CD14-positive monocyte (primary cell): ENCODE measurements around the gene RASL11B. TPM values are rescaled to one million over a fixed set of nuclear protein-coding genes. Genes with fewer than 3 reads are reported as not detected.

Source experiments
- DNase-seq, 3 donors: peaks; one replicate each; pipeline ENCODE4 v3.0.0-alpha.2; 2011 to 2022
- H2AFZ ChIP-seq: 2 replicates; pipeline ENCODE4 v1.6.0; 2012; ENCODE audit warnings: mild to moderate bottlenecking, low read depth, low read length, inconsistent platforms; ENCODE audit not compliant: insufficient read depth, poor library complexity, severe bottlenecking
- H3K27ac ChIP-seq, 2 donors: 1 replicate in 1 of 2; 2 replicates in 1 of 2; pipeline ENCODE4 v1.5.1; 2012 to 2013; ENCODE audit warnings: low read length in 2 of 2, control low read depth in 1 of 2, inconsistent platforms in 1 of 2, low read depth in 1 of 2, mild to moderate bottlenecking in 1 of 2
- H3K27me3 ChIP-seq, 2 donors: one replicate each; pipeline versions ENCODE4 v1.6.0 to v1.6.1; 2011 to 2013; ENCODE audit warnings: low read length in 2 of 2; ENCODE audit not compliant: control insufficient read depth in 2 of 2, insufficient read depth in 2 of 2
- H3K36me3 ChIP-seq, 2 donors: replicated peaks in 1 of 2; 1 replicate in 1 of 2; 2 replicates in 1 of 2; pipeline versions ENCODE4 v1.5.1 to v1.6.1; 2012 to 2013; ENCODE audit warnings: low read length in 2 of 2, control low read depth in 1 of 2, inconsistent platforms in 1 of 2, mild to moderate bottlenecking in 1 of 2; ENCODE audit not compliant: insufficient read depth in 2 of 2, control insufficient read depth in 1 of 2
- H3K4me1 ChIP-seq, 2 donors: 1 replicate in 1 of 2; 2 replicates in 1 of 2; pipeline versions ENCODE4 v1.5.1 to v1.6.1; 2012 to 2013; ENCODE audit warnings: low read length in 2 of 2, control low read depth in 1 of 2, inconsistent platforms in 1 of 2, mild to moderate bottlenecking in 1 of 2, moderate library complexity in 1 of 2; ENCODE audit not compliant: insufficient read depth in 2 of 2, control insufficient read depth in 1 of 2
- H3K4me2 ChIP-seq: replicated peaks from 2 replicates; pipeline ENCODE3; 2012; ENCODE audit warnings: low read length, moderate library complexity, mild to moderate bottlenecking; ENCODE audit not compliant: poor library complexity, severe bottlenecking; ENCODE audit errors: extremely low read depth
- H3K4me3 ChIP-seq, 3 experiments: fragments of 200-600 bp in 1 of 3; sonication (generic) in 1 of 3; replicated peaks in 1 of 3; 1 replicate in 2 of 3; 2 replicates in 1 of 3; pipeline ENCODE4 v1.5.1; 2011 to 2013; ENCODE audit warnings: low read length in 3 of 3, mild to moderate bottlenecking in 3 of 3, control low read depth in 2 of 3, low read depth in 2 of 3, inconsistent platforms in 1 of 3, moderate library complexity in 1 of 3
- H3K79me2 ChIP-seq: 2 replicates; pipeline ENCODE4 v1.6.0; 2012; ENCODE audit warnings: mild to moderate bottlenecking, control low read depth, inconsistent platforms, low read length, moderate library complexity; ENCODE audit not compliant: insufficient read depth
- H3K9ac ChIP-seq: 2 replicates; pipeline ENCODE4 v1.6.0; 2017; ENCODE audit warnings: low read length, mild to moderate bottlenecking; ENCODE audit not compliant: insufficient read depth, poor library complexity, severe bottlenecking
- H3K9me3 ChIP-seq, 2 donors: replicated peaks in 1 of 2; 1 replicate in 1 of 2; 2 replicates in 1 of 2; pipeline versions ENCODE4 v1.5.1 to v1.6.1; 2012 to 2013; ENCODE audit warnings: low read length in 2 of 2, control low read depth in 1 of 2; ENCODE audit not compliant: control insufficient read depth in 1 of 2, insufficient read depth in 1 of 2
- H4K20me1 ChIP-seq: 2 replicates; pipeline ENCODE4 v1.6.0; 2012; ENCODE audit warnings: mild to moderate bottlenecking, low read length, control low read depth, moderate library complexity; ENCODE audit not compliant: insufficient read depth
- H3K27ac Mint-ChIP-seq, 7 donors: one replicate each; pipeline ENCODE4 v1.8.0; 2020; ENCODE audit warnings: mild to moderate bottlenecking in 7 of 7, mixed read lengths in 7 of 7, moderate library complexity in 6 of 7, inconsistent platforms in 2 of 7
- H3K27me3 Mint-ChIP-seq, 3 donors: one replicate each; pipeline ENCODE4 v1.8.0; 2021 to 2022; ENCODE audit warnings: low read depth in 3 of 3, mild to moderate bottlenecking in 3 of 3, mixed read lengths in 3 of 3, moderate library complexity in 3 of 3, inconsistent platforms in 1 of 3
- H3K36me3 Mint-ChIP-seq, 2 donors: one replicate each; pipeline ENCODE4 v1.8.0; 2020; ENCODE audit warnings: mixed read lengths in 2 of 2, inconsistent platforms in 1 of 2, mild to moderate bottlenecking in 1 of 2
- H3K4me1 Mint-ChIP-seq: one replicate; pipeline ENCODE4 v1.8.0; 2020; ENCODE audit warnings: mild to moderate bottlenecking, mixed read lengths
- H3K4me3 Mint-ChIP-seq, 2 donors: one replicate each; pipeline ENCODE4 v1.8.0; 2020; ENCODE audit warnings: mild to moderate bottlenecking in 2 of 2, mixed read lengths in 2 of 2, moderate library complexity in 1 of 2
- H3K9me3 Mint-ChIP-seq, 7 donors: one replicate each; pipeline ENCODE4 v1.8.0; 2020 to 2022; ENCODE audit warnings: mixed read lengths in 7 of 7, mild to moderate bottlenecking in 6 of 7, moderate library complexity in 6 of 7, inconsistent platforms in 2 of 7
- CTCF ChIP-seq: fragments of 200-600 bp; IDR thresholded peaks from one replicate; pipeline ENCODE4 v1.8.0; 2022; ENCODE audit warnings: antibody characterized with exemption, mild to moderate bottlenecking
- WGBS: methylation state at CpG from one replicate; pipeline ENCODE4 v1.1.5; 2013; ENCODE audit warnings: missing lambda C conversion rate; ENCODE audit not compliant: insufficient coverage; 5-methylcytosine and 5-hydroxymethylcytosine counted together
- intact Hi-C, 2 donors: fragments of 100-400 bp; cut with micrococcal nuclease; formaldehyde crosslinking; loops; one replicate each; pipeline versions ENCODE4 v1.15.0 to v1.15.1; 2023
- polyA plus RNA-seq, 3 donors: library from polyadenylated mRNA; depleted of rRNA in 1 of 3; unstranded in 2 of 3; stranded (reverse) in 1 of 3; fragments of 300-500 nt in 2 of 3; fragments of >200 nt in 1 of 3; fragmentation: Illumina TruSeq in 2 of 3; gene quantifications; 1 replicate in 2 of 3; 2 replicates in 1 of 3; pipeline ENCODE4 v1.2.3, GENCODE V29; 2012 to 2021

Gene RASL11B
- polyA plus RNA-seq, 3 donors, result not detected

- intact Hi-C loops, result loop anchor here in 1 of 2 donors (5.0 kb wide), 1 partner anchor 149 kb away; no protein-coding TSS in a partner anchor
- 53% methylated on average over 17 of the region's 26 CpGs for WGBS
- Histone ChIP-seq H3K79me2 (no peaks in the 10 kb centered on the region), H4K20me1 (no peaks in the 10 kb centered on the region), H3K36me3 (no peaks in the 10 kb centered on the region), H3K27ac (no peak overlapping the region), H3K27me3 (peaks cover 29 to 38% of the 10 kb centered on the region in 2 donors), H2AFZ (peak overlapping the region; percentile 89), H3K4me1 (peaks cover 11 to 14% of the 10 kb centered on the region in 2 donors), H3K4me2 (peak overlapping the region; percentile 91), H3K9ac (peak overlapping the region; percentile 58), H3K4me3 (peak overlapping the region; percentile 35 to 77 (median 42)), H3K9me3 (no peaks in the 10 kb centered on the region)
- Mint-ChIP-seq H3K27ac (peak overlapping the region in 2 of 7 donors; percentile 35 to 78), H3K4me1 (peaks cover 6% of the 10 kb centered on the region), H3K4me3 (peak overlapping the region; percentile 80 to 90), H3K9me3 (peaks cover 0 to 28% (median 19%) of the 10 kb centered on the region in 7 donors), H3K27me3 (peaks cover 32 to 35% (median 35%) of the 10 kb centered on the region in 3 donors), H3K36me3 (peaks cover 0 to 6% of the 10 kb centered on the region in 2 donors)
- DNase-seq, result no peak
- TF ChIP-seq CTCF, result no peak
Observed at GRCh38 chr4:52861171-52861823, 820 bp upstream of the RASL11B start.

GRCh38 chr4:52862639-52863161 is 583 bp downstream of the RASL11B start:
- Mint-ChIP-seq H3K4me3 (peak overlapping the region; percentile 80 to 90), H3K9me3 (peaks cover 0 to 17% (median 11%) of the 10 kb centered on the region in 7 donors), H3K27ac (no peak overlapping the region), H3K36me3 (peaks cover 0 to 6% of the 10 kb centered on the region in 2 donors), H3K27me3 (peaks cover 32 to 37% (median 35%) of the 10 kb centered on the region in 3 donors), H3K4me1 (peaks cover 6% of the 10 kb centered on the region)
- peak overlapping the region; percentile 91 for H3K4me2 ChIP-seq
- H3K9me3 ChIP-seq, result no peaks in the 10 kb centered on the region
- intact Hi-C loops, result loop anchor here in 1 of 2 donors (5.0 kb wide), 1 partner anchor 150 kb away; no protein-coding TSS in a partner anchor
- peak overlapping the region; percentile 89 for H2AFZ ChIP-seq
- no peaks in the 10 kb centered on the region for H4K20me1 ChIP-seq
- TF ChIP-seq CTCF, result no peak
- peak overlapping the region; percentile 58 for H3K9ac ChIP-seq
- H3K36me3 ChIP-seq, result no peaks in the 10 kb centered on the region
- peak overlapping the region in 2 of 3 experiments; percentile 43 to 77 for H3K4me3 ChIP-seq
- DNase-seq, result no peak
- 23% methylated on average over 23 of the region's 23 CpGs for WGBS
- no peak overlapping the region for H3K27ac ChIP-seq
- peaks cover 11 to 14% of the 10 kb centered on the region in 2 donors for H3K4me1 ChIP-seq
- H3K27me3 ChIP-seq, result peaks cover 29 to 38% of the 10 kb centered on the region in 2 donors
- no peaks in the 10 kb centered on the region for H3K79me2 ChIP-seq
